Endothelial cell of umbilical vein (primary cell): ENCODE results near the gene RTN3. TPM values are rescaled to one million over a fixed set of nuclear protein-coding genes. Genes with fewer than 3 reads are reported as not detected.

ENCODE experiments used
- BruUV-seq: library from RNA; stranded (reverse); fragments of 400-500 nt; replicated peaks from 2 replicates; lab custom pipeline; 2021; lab: Mats Ljungman, UMichigan
- CTCF ChIA-PET: fragments of 300-600, 350-600 bp; sonication (Branson Sonifier 250); formaldehyde crosslinking; loops from one replicate; lab custom pipeline; 2021; ENCODE audit warnings: antibody characterized with exemption, inconsistent platforms; lab: Charles Lee
- POLR2A ChIA-PET: fragments of 300-600, 350-600 bp; sonication (Branson Sonifier 250); formaldehyde crosslinking; loops from one replicate; lab custom pipeline; 2021; ENCODE audit warnings: antibody characterized with exemption, inconsistent platforms; lab: Charles Lee
- DNase-seq: peaks from one replicate; pipeline ENCODE4 v3.0.0-alpha.2; 2011; ENCODE audit warnings: low read depth, low spot score
- FAIRE-seq: peaks from 2 replicates; lab custom pipeline; 2011; peaks lifted over from hg19 to GRCh38; lab: Jason Lieb, UNC
- H2AFZ ChIP-seq: 2 replicates; pipeline ENCODE4 v1.6.0; 2012; ENCODE audit warnings: low read depth, low read length, control low read depth, inconsistent platforms
- H3K27ac ChIP-seq: 2 replicates; pipeline ENCODE4 v1.5.1; 2011; ENCODE audit warnings: low read depth, mild to moderate bottlenecking, control low read depth, low read length, moderate library complexity; ENCODE audit not compliant: insufficient read depth
- H3K27me3 ChIP-seq, 2 experiments: 2 replicates each; pipeline versions ENCODE4 v1.6.0 to v1.6.1; 2011; ENCODE audit warnings: low read length in 2 of 2, mixed read lengths in 1 of 2; ENCODE audit not compliant: control insufficient read depth in 2 of 2, insufficient read depth in 2 of 2
- H3K36me3 ChIP-seq, 2 experiments: 2 replicates in 1 of 2; 3 replicates in 1 of 2; pipeline ENCODE4 v1.5.1; 2011; ENCODE audit warnings: low read length in 2 of 2, mild to moderate bottlenecking in 1 of 2, moderate library complexity in 1 of 2; ENCODE audit not compliant: control insufficient read depth in 2 of 2, insufficient read depth in 2 of 2; ENCODE audit errors: extremely low read depth in 1 of 2
- H3K4me1 ChIP-seq: 3 replicates; pipeline ENCODE4 v1.5.1; 2011; ENCODE audit warnings: mild to moderate bottlenecking, low read length; ENCODE audit not compliant: control insufficient read depth, insufficient read depth; ENCODE audit errors: extremely low read depth
- H3K4me2 ChIP-seq: 2 replicates; pipeline ENCODE4 v1.6.1; 2011; ENCODE audit warnings: low read length, control low read depth, mixed read lengths; ENCODE audit not compliant: insufficient read depth
- H3K4me3 ChIP-seq, 3 experiments: fragments of 200-600 bp in 1 of 3; sonication (generic), shearing (Covaris generic) in 1 of 3; replicated peaks in 1 of 3; 2 replicates each; pipeline ENCODE4 v1.5.1; 2011 to 2016; ENCODE audit warnings: control low read depth in 3 of 3, low read length in 3 of 3, mild to moderate bottlenecking in 2 of 3, inconsistent platforms in 1 of 3, low read depth in 1 of 3, moderate library complexity in 1 of 3; ENCODE audit not compliant: insufficient read depth in 1 of 3
- H3K79me2 ChIP-seq: 2 replicates; pipeline ENCODE4 v1.6.0; 2012; ENCODE audit warnings: low read length, inconsistent platforms; ENCODE audit not compliant: control insufficient read depth, insufficient read depth
- H3K9ac ChIP-seq: replicated peaks from 2 replicates; pipeline ENCODE3; 2011; ENCODE audit warnings: low read length, control low read depth; ENCODE audit not compliant: insufficient read depth; ENCODE audit errors: extremely low read depth
- H3K9me1 ChIP-seq: replicated peaks from 3 replicates; pipeline ENCODE4 v1.6.0; 2011; ENCODE audit warnings: mild to moderate bottlenecking, low read length; ENCODE audit not compliant: control insufficient read depth, insufficient read depth; ENCODE audit errors: extremely low read depth
- H3K9me3 ChIP-seq: replicated peaks from 2 replicates; pipeline ENCODE4 v1.5.1; 2012; ENCODE audit warnings: low read length, inconsistent platforms; ENCODE audit not compliant: control insufficient read depth, insufficient read depth
- H4K20me1 ChIP-seq: replicated peaks from 2 replicates; pipeline ENCODE3; 2011; ENCODE audit warnings: mild to moderate bottlenecking, low read length; ENCODE audit not compliant: control insufficient read depth, insufficient read depth; ENCODE audit errors: extremely low read depth
- CTCF ChIP-seq, 2 donors: IDR thresholded peaks; 1 replicate in 1 of 2; 2 replicates in 1 of 2; pipeline ENCODE4 v1.5.1; 2011; ENCODE audit warnings: low read length in 2 of 2, mild to moderate bottlenecking in 2 of 2, moderate library complexity in 2 of 2, control low read depth in 1 of 2, inconsistent platforms in 1 of 2, low read depth in 1 of 2; ENCODE audit not compliant: insufficient read depth in 1 of 2; ENCODE audit errors: extremely low read depth in 1 of 2
- EZH2 ChIP-seq: IDR thresholded peaks from 2 replicates; pipeline ENCODE4 v1.6.1; 2012; ENCODE audit warnings: borderline replicate concordance, low read depth, mild to moderate bottlenecking, moderate library complexity, low read length, inconsistent platforms; ENCODE audit not compliant: severe bottlenecking
- FOS ChIP-seq: IDR thresholded peaks from 2 replicates; pipeline ENCODE4 v1.6.1; 2011; ENCODE audit warnings: mild to moderate bottlenecking, low read length, moderate library complexity, borderline replicate concordance; ENCODE audit not compliant: insufficient read depth
- GATA2 ChIP-seq: IDR thresholded peaks from 2 replicates; pipeline ENCODE4 v1.7.0; 2011; ENCODE audit warnings: low read depth, mild to moderate bottlenecking, moderate library complexity, mixed read lengths, low read length; ENCODE audit not compliant: insufficient read length, insufficient read depth
- JUN ChIP-seq: IDR thresholded peaks from 2 replicates; pipeline ENCODE4 v1.6.1; 2011; ENCODE audit warnings: borderline replicate concordance, low read depth; ENCODE audit not compliant: insufficient read length, insufficient read depth
- MAX ChIP-seq: IDR thresholded peaks from 2 replicates; pipeline ENCODE4 v1.6.1; 2011; ENCODE audit not compliant: insufficient read depth, insufficient read length
- MYC ChIP-seq: IDR thresholded peaks from one replicate; pipeline ENCODE4 v1.6.1; 2011; ENCODE audit warnings: mild to moderate bottlenecking, low read depth, low read length
- POLR2A ChIP-seq: IDR thresholded peaks from 2 replicates; pipeline ENCODE4 v1.6.1; 2012; ENCODE audit warnings: low read depth, mild to moderate bottlenecking, control low read depth, low read length
- POLR2AphosphoS5 ChIP-seq: IDR thresholded peaks from 2 replicates; pipeline ENCODE4 v1.6.1; 2012; ENCODE audit warnings: low read depth, mild to moderate bottlenecking, control low read depth, low read length, moderate library complexity; ENCODE audit not compliant: insufficient read depth
- dilution Hi-C: fragments of 300-500 bp; cut with MboI; formaldehyde crosslinking; loops from one replicate; pipeline ENCODE4 v1.15.0; 2019; ENCODE audit warnings: low sequenced_read_pairs; ENCODE audit not compliant: extremely low pct_ligation_motif_present
- intact Hi-C: fragments of 100-400 bp; cut with micrococcal nuclease; formaldehyde crosslinking; loops from one replicate; pipeline ENCODE4 v1.10.0; 2022
- polyA plus RNA-seq, 4 experiments: library from polyadenylated mRNA; depleted of rRNA in 3 of 4; stranded (reverse) in 3 of 4; unstranded in 1 of 4; fragments of >200 nt; gene quantifications; 2 replicates each; pipeline versions ENCODE4 v1.2.1 to v1.2.3, GENCODE V29; 2011 to 2012; ENCODE audit warnings: missing spikeins in 1 of 4
- total RNA-seq: library from RNA; stranded (reverse); gene quantifications from 2 replicates; pipeline ENCODE4 v1.2.3, GENCODE V29; 2021

Gene RTN3
- total and polyA plus RNA-seq, 2 donors (not counting 3 experiments of a cell fraction or from before 2014, with no cell fraction given) = 90.6 to 112 TPM

- Histone ChIP-seq H3K79me2 (peaks cover 31% of the 10 kb centered on the region), H3K36me3 (no peaks in the 10 kb centered on the region), H3K9me1 (no peaks in the 10 kb centered on the region), H3K4me3 (no peak overlapping the region), H3K4me2 (no peak overlapping the region), H4K20me1 (no peaks in the 10 kb centered on the region), H3K27ac (no peak overlapping the region), H3K9ac (no peak overlapping the region), H2AFZ (no peak overlapping the region), H3K4me1 (no peaks in the 10 kb centered on the region), H3K27me3 (no peaks in the 10 kb centered on the region), H3K9me3 (no peaks in the 10 kb centered on the region)
- ChIA-PET POLR2A (no interaction called here), CTCF (interaction anchor here (1.4 to 2.3 kb wide), 3 partner anchors 9 to 12 kb away, joined by 3 to 5 read pairs (median 4); no protein-coding TSS in a partner anchor)
- peak; percentile 42 for FAIRE-seq
- no TSS peak for BruUV-seq
- intact Hi-C loops = no loop called here
- TF ChIP-seq EZH2 (no peak), POLR2A (no peak), MYC (no peak), POLR2AphosphoS5 (no peak)
- no peak for DNase-seq
- dilution Hi-C loops = no loop called here
Observed at GRCh38 chr11:63719987-63720386, 38.7 kb downstream of the RTN3 start.

GRCh38 chr11:63720611-63721010 is 39.3 kb downstream of the RTN3 start:
- no peak overlapping the region for H3K4me3 ChIP-seq
- no peaks in the 10 kb centered on the region for H4K20me1 ChIP-seq
- no peak for DNase-seq
- dilution Hi-C loops = no loop called here
- H3K9ac ChIP-seq = no peak overlapping the region
- no peaks in the 10 kb centered on the region for H3K4me1 ChIP-seq
- no peak overlapping the region for H3K27ac ChIP-seq
- no peaks in the 10 kb centered on the region for H3K9me1 ChIP-seq
- no peaks in the 10 kb centered on the region for H3K9me3 ChIP-seq
- H3K79me2 ChIP-seq = peaks cover 30% of the 10 kb centered on the region
- H3K36me3 ChIP-seq = no peaks in the 10 kb centered on the region
- no peaks in the 10 kb centered on the region for H3K27me3 ChIP-seq
- intact Hi-C loops = no loop called here
- peak; percentile 21 for FAIRE-seq
- POLR2A ChIA-PET = no interaction called here
- CTCF ChIA-PET = interaction anchor here (1.6 to 2.3 kb wide), 2 partner anchors 11 kb away, joined by 4 to 5 read pairs; no protein-coding TSS in a partner anchor
- H2AFZ ChIP-seq = no peak overlapping the region
- H3K4me2 ChIP-seq = no peak overlapping the region
- no TSS peak for BruUV-seq
- TF ChIP-seq GATA2 (no peak), FOS (no peak), MAX (no peak), JUN (no peak), MYC (no peak), CTCF (IDR thresholded peaks at IDR 0.05; ENCODE audit: extremely low read depth in 1 of 2, insufficient read depth in 1 of 2, low read depth in 1 of 2, low read length in 2 of 2) (no peak), EZH2 (no peak), POLR2A (no peak), POLR2AphosphoS5 (no peak)
